ENCODE data around the gene RFX4.
A peak's percentile ranks its signal among the peaks of the same experiment; 100 is the strongest.
"Not testable (repeated sequence)": the region's sequence is repeated elsewhere in the genome, so short reads cannot be mapped to it uniquely, and the experiment has no call there.

Gene RFX4

DNA sequence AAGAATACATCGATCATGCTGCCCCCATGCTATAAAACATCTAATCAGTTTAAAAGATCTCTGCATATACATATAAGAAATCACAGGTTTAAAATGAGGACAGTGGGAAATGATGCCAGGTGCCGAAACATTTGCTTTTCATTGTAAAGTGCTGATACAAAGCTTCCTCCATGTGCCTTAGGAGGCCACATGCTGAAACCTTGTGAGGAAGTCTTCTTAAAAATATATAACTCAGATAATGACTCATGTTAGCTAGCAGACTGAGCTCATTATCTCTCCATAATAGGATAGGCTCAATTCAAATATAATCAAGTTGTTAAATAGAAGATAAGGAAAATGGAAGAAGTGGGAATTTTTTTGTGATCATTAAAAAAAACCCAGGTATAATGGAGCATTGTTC is 65.9 kb downstream of the RFX4 start:
- no peak for DNase-seq

DNA sequence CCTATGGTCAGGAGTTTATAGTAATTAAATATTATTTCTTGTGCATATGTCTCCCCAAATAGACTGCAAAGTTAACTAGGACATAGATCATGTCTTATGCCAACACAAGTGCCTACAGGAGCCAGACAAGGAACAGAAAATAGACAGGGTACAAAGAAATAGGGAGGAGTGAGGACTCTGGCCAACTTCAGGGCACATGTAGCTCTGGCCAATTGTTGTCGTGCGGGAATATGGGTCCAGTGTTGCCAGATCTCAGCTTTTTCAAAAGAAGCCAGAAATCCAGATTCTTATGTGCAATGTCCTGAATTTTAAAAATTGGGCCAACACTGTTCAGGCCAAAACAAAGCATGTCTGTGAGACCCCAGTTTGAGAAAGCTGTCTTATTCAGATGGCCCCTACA is 68.7 kb downstream of the RFX4 start:
- DNase-seq, result no peak

DNA sequence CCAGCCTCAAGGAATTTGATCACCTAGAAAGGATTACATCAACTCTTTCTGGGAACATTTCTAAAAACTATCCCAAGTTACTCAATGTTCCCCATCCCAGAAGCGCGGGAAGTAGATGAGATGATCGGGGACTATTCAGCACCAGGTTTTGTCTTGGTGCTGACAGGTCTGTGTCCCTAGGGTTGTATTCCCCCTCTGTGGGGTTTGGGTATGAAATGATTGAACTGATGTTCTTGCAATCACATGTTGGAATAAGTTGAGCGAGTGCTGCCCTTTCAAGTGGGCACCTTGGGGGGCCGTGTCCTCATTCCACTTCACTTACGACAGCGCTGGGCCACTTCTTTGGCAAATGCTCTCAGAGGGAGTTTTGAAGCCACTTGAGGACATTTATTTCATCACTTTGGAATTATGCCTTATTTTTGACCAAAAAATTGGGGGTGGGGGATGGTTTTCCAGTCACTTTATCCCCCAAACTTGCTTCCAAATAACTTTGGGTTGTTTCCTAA is 69.8 kb downstream of the RFX4 start:
- no peak for DNase-seq

DNA sequence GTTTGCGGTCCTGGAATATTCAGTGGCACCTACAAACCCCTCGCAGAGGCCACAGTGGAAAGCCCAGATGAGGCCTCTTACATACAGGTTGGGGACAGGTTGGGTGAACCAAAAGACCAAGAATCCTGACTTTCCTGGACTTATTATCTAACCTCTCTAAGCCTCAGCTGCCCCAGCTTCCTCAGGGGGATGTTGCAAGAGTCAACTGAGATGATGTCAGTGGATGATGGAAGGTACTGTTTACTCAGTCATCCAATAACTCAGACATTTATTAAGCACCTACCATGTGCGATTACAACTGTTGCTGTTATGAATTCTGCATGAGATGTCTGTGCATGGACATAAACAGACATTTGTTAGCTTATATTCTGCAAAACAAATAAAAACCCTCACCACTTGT is 72.8 kb downstream of the RFX4 start:
- DNase-seq, result no peak

DNA sequence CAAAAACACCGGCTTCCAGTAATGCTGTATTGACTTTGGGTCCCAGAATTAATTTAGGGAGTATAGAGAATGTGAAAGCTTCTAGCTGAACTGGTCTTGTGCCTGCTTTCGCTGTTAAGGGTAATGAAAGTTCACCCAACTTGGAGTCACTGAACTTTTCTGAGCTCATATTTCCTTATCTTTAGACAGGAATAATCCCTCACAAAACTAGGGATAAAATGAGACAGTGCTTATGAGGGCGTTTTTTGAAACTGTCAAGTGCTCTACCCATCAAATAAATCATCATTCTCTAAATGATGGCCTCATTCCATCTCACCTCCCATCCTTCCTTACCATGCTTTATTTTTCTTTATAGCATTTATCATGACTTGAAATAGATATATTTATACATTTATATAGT is 74.7 kb downstream of the RFX4 start:
- no peak for DNase-seq

DNA sequence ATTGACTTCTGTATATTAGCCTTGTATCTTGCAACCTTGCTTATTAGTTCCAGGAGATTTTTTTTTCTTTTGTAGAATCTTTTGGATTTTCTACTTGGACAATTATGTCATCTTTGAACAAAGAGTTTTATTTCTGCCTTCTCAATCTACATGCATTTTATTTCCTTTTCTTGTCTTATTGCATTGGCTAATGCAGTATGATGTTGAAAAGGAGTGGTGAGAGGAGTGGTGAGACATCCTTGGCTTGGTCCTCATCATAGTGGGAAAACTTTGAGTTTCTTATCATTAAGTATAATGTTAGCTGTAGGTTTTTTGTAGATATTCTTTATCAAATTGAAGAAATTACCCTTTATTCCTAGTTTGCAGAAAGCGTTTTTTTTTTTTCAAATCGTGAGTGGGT is 80.6 kb downstream of the RFX4 start:
- no peak for DNase-seq

DNA sequence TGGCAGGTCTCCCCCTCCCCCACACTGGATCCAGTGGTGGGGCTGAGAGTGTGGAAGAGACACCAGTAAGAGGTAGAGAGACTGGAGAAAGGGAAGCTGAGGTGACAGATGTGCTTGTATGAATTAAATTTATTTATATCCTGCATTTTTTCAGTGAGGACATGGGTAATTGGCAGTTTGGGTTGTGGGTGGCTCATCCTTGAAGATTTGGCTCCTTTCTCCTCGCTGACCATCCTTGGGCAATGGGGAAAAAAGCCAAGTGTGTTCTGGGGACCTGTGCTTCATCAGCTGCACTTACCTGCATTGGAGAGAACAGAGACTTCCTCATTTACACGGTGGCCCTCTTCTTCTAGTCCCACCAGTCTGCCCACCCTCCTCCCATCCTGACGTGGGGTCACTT is 86.4 kb downstream of the RFX4 start:
- DNase-seq, result no peak

DNA sequence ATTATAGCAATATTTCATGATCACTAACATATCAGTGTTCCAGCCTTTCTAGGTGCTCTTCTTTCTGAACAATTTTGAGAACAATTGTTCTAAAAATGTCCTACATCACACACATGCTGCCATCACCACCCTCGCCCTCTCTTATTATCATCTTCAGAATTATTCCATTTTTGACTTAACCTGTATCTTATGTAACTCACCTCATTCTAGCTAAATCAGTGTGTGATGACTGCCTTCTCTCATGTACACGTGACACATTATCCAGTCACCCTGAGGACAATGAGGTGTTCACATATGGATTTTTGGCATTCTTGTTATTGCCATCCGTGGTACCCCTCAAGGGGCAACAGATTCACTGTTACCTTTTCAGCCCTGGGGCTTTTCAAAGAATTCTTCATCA is 87.3 kb downstream of the RFX4 start:
- DNase-seq, result no peak

DNA sequence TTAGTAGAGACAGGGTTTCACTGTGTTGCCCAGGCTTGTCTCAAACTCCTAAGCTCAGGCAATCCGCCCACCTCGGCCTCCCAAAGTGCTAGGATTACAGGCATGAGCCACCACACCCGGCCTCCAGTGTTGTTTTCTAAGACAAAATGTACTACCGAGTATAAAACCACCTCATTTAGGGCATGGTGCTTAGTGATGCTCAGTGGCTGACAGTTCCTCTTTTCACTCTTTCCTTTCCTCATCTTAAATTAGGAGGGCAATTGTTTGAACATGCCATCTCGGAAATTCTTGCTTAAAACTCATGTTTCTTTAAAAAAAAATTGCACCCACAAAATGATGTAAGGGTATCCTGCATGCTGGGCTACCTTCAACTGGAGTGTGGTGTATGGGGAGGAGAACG is 89.0 kb downstream of the RFX4 start:
- no peak for DNase-seq

DNA sequence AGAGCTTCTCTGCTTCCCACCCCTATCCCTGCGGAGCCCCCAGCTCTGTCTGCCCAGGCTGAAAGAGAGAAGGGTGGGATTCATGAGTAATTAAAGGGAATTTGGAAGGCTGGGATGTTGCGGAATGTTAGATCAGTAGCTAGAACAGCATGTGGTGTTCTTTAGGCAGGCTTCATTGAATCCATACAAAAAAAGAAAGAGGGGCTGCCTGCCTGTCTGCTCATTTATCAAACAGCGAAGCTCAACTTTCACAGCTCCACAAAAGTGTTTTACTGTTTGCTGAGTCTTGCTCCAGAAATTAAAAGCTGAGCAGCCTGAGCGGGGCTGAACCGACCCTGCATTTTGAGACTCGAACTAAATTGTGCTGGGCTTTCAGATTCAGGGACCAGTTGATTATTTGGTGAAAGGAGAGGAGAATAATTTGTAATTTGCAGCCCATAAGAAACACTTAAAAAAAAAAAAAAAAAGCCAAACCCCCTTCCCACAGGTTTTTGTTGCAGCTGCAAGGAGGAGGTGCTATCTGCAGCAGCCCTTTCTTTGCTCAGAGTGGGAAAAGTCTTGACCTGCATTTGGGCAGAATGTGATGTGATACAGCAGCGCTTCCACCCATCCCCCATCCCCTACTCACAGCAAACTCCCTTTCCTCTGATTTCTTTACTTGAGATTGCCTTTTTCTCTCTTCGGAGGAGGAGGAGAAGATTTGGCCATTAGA is 89.7 kb downstream of the RFX4 start:
- no peak for DNase-seq

DNA sequence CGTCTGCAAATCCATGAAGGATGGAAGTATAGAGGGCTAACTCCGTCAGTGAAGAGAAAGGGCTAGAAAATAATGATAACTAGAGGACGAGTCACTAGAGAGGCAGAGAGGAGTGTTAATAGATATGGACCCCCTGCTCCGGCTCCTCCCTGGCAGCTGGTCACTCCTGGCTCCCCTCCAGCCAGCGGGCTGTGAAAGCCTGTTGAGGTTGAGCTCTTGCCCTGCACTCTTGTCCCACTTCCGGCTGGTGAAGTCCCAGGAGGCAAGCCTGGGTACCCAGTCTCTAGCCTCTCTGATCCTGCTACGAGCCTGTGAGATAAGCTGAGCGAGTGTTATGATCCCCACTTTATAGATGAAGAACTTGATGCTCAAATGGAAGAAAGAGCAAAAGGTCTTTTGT is 90.3 kb downstream of the RFX4 start:
- DNase-seq, result peak; percentile 22

DNA sequence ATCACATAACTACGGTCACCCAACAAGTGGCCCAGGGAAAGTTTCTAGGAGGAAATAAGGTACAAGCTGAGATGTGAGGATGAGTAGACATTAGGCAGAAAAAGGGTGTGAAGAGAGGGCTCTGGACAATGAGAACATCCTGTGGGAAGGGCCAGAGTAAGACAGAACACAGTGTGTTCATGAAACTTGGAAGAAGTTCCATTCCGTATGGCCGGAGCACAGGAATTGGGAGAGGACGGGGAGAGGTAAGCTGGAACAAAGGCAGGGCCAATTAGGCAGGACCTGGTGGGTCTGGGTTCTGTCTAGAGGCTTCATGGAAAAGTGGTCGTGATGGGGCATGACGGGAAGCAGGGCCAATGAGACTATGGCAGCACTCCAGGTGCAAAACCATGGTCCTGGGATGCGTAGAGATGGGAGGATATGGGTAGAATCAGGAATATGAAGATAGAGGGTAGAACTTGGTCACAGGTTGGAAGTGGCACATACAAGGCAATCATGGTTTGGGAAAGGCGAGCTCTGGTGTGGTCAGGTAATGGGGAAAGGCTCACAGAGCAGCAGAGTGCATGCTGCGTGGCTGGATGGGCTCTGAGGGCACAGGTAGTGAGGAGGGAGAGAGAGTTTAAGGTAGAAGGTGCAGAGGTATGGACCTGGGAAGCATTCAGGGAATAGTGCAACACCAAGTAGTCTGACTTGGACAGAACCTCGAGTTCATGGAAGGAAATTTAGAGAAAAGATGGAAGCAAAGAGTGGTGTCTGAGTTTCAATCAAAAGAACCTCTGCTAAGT is 93.0 kb downstream of the RFX4 start:
- no peak for DNase-seq

DNA sequence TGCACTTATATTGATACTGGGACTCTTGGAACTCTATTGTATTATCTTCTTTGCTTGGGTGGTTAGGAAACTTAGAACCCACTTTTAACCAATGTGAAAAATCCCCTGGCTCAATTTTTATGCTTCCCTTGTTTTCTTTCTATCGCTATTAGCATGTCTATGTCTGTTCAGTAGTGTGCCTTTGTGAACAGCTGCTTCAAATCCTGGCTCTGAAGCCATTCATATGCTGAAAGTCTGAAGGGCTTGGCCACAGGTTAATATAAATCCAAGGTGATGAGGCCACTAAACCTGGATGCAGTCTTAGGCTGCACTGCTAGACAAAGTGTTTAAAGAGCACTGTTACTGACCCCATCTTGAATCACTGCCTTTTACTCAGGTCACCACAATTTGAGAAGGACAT is 96.8 kb downstream of the RFX4 start:
- no peak for DNase-seq

DNA sequence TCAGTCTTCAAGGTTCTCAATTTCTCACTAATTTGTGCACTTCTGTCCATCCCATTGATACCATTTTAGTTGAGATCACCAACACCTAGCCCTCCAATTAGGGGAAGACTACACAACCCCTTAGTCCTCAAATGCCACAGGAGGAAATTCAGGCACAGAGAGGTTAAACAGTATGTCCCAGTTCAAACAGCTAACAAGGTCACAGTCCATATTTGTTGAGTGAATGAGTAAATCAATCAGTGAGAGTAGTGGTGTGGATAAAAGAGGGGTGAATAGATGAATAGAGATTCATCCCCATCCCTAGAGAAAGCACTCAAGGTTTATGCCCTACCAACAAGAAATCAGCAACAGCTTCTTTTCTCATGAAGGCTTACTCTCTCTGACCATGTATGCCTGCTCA is 97.5 kb downstream of the RFX4 start:
- no peak for DNase-seq

DNA sequence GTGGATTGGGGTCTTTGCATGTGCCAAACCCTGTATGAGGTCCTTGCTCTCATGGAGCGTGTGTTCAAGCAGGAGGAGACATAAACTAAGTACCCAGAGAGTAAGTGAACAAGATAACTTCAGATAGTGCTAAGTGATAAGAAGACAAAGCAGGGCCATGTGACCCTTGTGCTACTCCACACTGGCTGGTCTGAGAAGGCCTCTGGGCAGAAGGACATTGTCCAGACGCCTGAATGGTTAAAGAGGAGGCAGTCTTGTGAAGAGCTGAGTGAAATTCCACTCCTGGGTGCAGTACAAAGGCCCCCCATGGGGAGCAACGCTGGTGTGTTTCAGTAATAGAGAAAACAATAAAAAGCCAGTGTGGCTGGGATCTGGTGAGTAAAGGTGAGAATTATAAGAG is 98.4 kb downstream of the RFX4 start:
- DNase-seq, result no peak

DNA sequence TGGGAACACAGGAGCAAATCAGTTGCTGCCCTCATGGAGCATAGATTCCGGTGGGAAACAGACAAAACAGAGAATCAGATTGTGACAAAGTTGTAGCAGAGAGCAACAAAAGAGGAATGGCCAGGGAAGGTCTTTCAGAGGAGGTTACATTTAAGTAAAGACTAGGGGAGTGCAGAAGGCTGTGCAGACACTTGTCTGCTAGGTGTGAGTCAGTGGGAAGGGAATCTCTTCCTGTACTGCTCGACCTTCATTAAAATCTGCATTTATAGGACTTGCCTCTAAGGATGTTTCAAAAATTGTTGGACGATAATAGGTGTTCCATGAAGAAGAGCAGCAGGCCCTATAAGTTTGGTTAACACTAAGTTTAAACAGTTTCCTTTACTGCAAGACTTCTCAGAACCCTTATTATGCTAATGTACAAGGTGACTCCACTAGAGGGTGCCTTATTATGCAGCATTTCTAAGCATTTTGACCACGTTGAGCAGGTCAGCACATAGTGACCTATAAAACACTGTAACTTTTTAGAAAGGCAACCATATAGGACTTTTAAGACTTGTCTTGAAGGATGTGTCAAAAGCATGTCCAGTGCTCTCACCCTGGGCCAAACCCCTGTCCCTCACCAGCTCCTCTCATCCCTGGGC is 99.9 kb downstream of the RFX4 start:
- DNase-seq, result no peak

DNA sequence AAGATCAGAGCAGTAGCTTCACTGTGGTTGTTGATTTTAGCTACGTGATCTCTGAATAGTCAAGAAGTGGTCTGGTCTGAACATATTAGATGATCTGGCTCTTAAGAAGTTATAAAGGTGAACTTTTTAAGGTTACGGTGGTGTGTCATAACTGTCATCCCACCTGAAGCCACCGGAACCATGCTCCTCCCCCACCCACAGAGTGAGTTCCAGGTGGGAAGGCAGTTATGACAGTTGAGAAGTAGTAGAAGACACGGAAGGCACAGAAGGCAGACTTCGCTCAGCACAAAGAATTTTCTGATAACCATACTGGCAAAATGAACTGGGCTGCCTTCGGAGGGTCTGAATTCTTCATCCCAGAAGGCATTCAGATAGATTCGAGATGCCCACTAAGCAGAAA is 101.7 kb downstream of the RFX4 start:
- DNase-seq, result no peak

DNA sequence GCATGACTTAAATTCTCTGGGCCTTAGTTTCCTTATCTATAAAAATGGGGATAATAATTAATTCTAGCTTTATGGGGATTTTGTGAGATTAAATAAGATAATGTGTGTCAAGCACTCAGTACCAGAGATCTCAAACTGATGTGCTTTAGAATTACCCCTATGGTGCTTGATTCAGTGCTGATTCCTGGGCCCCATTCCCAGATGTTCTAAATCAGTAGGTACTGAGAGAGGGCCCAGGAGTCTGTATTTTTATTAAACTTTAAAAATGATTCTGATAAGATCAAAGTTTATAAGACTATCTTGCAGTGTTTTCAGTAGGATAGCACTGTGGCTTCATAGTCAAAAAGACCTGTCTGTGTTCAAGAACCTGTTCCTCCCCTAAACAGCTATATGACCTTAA is 102.6 kb downstream of the RFX4 start:
- DNase-seq, result no peak

DNA sequence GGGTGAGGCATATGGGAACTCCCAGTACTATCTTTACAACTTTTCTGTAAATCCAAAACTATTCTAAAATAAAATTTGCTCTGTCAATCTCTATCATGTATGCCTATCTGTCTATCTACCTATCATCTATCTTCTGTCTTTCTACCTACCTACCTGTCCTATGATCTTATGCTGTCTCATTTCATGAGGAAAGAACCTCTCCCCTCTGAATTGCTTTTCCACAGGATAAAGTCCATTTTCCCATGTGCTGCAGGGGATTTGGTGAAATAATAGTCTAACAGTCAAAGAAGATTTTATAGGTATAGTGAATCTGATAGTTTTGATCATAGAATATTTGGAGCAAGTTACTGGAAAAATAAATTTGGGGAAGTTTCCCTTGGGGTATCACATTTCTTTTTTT is 104.9 kb downstream of the RFX4 start:
- DNase-seq, result no peak

DNA sequence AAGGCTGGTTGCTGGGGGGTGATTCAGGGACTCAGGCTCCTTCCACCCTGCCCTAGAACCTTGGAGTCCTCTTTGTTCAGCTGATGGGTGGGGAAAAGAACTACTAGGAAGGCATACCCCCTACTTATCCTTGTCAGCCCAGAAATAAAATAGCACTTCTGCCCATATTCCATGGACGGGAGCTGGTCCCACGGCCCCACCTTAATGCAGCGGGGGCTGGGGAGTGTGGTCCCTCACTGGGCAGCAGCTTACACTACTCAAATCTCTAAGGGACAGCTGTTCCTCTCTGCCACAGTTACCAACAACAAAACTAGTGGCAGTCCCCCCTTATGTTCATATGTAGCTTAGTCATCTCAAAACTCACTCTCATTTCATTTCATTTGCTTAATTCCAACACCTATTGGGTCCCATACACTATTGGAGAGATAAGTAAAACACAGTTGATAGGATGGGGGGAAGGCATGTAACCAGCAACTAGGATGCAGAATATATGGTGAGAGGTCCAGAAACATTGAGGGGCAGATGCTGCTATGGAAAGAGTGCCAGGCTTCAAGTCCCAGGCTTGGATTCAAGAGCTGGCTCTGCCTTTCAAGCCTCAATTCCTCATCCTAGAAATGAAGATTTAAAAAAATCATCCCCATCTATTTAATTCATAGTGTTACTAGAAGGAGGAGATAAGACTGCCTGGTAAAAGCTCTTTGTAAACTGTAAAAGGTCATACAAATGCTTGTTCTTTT is 107.9 kb downstream of the RFX4 start:
- no peak for DNase-seq

DNA sequence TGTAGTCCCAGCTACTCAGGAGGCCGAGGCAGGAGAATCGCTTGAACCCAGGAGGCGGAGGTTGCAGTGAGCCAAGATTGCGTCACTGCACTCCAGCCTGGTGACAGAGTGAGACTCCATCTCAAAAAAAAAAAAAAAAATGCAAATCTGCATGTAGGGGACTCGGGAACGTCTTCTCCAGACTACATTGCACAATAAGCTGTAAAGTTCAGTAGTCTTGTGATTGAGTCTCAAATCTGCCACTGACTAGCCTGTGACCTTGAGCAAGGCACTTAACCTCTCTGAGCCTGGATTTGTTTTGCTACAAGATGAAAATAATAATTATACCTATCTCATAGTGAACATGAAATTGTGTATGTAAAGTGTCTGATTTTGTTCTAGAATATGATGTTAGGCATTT is 109.2 kb downstream of the RFX4 start:
- not testable (repeated sequence) for DNase-seq

DNA sequence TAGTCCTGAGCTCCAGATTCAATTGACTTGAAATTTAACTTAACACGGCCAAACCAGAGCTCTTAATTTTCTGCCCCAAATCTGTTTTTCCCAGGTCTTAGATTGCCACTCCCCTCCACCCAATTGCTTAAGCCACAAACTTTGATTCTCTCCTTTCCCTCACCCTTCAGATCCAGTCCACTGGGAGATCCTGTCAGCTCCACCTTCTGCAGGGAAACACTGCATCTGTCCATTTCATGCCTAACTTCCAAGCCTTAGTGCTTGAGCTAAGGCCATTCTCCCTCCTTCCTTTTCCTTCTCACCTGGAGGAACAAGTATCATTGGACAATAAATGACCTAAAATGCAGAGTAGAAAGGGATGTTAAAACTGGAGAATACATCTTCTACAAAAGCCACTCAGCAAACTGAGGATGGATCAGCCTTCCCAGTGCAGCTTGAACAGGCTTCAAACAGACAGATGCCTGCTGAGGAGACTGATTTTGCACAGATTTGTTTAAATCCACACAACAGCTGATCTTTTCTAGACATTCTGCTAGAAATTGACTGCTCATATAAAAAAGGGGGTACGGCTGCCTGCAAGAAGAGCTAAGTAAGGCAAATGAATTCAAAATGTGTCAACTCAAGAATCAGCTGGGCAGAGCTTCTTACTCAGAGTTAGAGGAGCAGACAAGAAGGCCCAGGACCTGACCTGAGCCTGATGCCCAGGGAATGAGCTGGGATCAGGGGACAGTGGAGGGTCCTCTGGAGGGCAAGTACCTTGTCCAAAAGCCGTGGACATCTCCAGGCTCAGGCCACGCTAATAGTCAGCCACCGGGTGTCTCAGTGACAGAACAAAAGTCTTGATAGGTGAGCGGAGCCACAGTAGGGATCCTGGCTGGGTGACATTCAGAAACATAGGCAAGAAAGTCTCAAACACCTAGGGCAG is 110.4 kb downstream of the RFX4 start:
- DNase-seq, result no peak
